Measurements from ENCODE around the gene ENDOU. TPM values are rescaled to one million over a fixed set of nuclear protein-coding genes. Genes with fewer than 3 reads are reported as not detected.

Gene ENDOU
- total and polyA plus RNA-seq, 10 donors: 0.05 to 0.92 (median 0.24) TPM; not detected in 4

GRCh38 chr12:47739979-47740378 is 14.7 kb upstream of the ENDOU start:
- DNase-seq: peak; percentile 88
- peak overlapping the region in 1 of 8 donors; percentile 31 for H3K4me3 ChIP-seq
- no peaks in the 10 kb centered on the region for H3K27me3 ChIP-seq (replicated peaks in 1 of 7)
- intact Hi-C loops (cut with DNase I; ENCODE audit: low total_unique reads): no loop called here
- peaks cover 25 to 78% (median 62%) of the 10 kb centered on the region in 6 donors for H3K4me1 ChIP-seq
- peak in 2 of 3 donors; percentile 60 to 63 for TF ChIP-seq POLR2AphosphoS5 (IDR thresholded peaks at IDR 0.05)
- no peak for TF ChIP-seq CTCF (IDR thresholded peaks at IDR 0.05 in 8 of 11, conservative IDR thresholded peaks at IDR 0.05 in 3 of 11)
- no peaks in the 10 kb centered on the region for H3K9me3 ChIP-seq
- H3K36me3 ChIP-seq: peaks cover 0 to 18% (median 0%) of the 10 kb centered on the region in 6 donors
- WGBS, 5 donors: 25 to 61% (median 52%) methylated on average over 7 to 12 of the region's 12 CpGs
- H3K27ac ChIP-seq: peak overlapping the region in 6 of 8 donors; percentile 25 to 78 (median 56)

DNA sequence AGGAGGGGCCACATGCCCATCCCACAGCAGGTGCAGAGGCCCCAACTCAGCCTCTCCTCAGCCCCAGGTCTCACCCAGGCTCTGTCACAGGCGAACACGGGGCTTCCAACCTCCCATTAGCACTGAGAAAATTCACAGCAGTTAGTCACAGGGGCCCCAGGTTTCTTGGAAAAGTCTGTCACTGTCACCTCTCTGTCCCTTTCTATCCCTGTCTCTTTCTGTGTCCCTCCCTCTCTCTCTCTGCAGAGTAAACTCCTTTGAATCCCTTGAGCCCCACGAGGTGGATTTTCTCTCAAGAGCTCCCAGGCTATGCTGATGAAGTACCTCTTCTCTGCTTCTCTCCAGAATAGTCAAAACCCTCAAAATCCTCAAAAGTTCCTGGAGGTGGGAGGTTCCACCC is 14.0 kb upstream of the ENDOU start:
- no peak for TF ChIP-seq CTCF (IDR thresholded peaks at IDR 0.05 in 8 of 11, conservative IDR thresholded peaks at IDR 0.05 in 3 of 11)
- no peak for TF ChIP-seq POLR2AphosphoS5 (IDR thresholded peaks at IDR 0.05)
- TF ChIP-seq POLR2A (IDR thresholded peaks at IDR 0.05): no peak
- WGBS, 5 donors: 76 to 88% (median 86%) methylated on average over 3 of the region's 3 CpGs
- Histone ChIP-seq H3K27me3 (replicated peaks in 1 of 7) (no peaks in the 10 kb centered on the region), H3K27ac (peak overlapping the region in 2 of 8 donors; percentile 45 to 78), H3K4me1 (peaks cover 25 to 85% (median 68%) of the 10 kb centered on the region in 6 donors), H3K9me3 (no peaks in the 10 kb centered on the region), H3K36me3 (peaks cover 0 to 18% (median 0%) of the 10 kb centered on the region in 6 donors), H3K4me3 (no peak overlapping the region)
- intact Hi-C loops (cut with DNase I; ENCODE audit: low total_unique reads): no loop called here
- DNase-seq: no peak

GRCh38 chr12:47737936-47738594 is 12.8 kb upstream of the ENDOU start:
- Histone ChIP-seq H3K36me3 (peaks cover 0 to 18% (median 0%) of the 10 kb centered on the region in 6 donors), H3K4me3 (no peak overlapping the region), H3K27me3 (replicated peaks in 1 of 7) (no peaks in the 10 kb centered on the region), H3K27ac (peak overlapping the region in 6 of 8 donors; percentile 3 to 81 (median 68)), H3K9me3 (no peaks in the 10 kb centered on the region), H3K4me1 (peaks cover 25 to 85% (median 73%) of the 10 kb centered on the region in 6 donors)
- intact Hi-C loops (cut with DNase I; ENCODE audit: low total_unique reads): no loop called here
- TF ChIP-seq POLR2AphosphoS5 (IDR thresholded peaks at IDR 0.05) (no peak), CTCF (IDR thresholded peaks at IDR 0.05 in 8 of 11, conservative IDR thresholded peaks at IDR 0.05 in 3 of 11) (no peak), POLR2A (IDR thresholded peaks at IDR 0.05) (no peak)
- WGBS, 5 donors: 74 to 86% (median 81%) methylated on average over 9 to 17 of the region's 17 CpGs
- no peak for DNase-seq

GRCh38 chr12:47736877-47737676 is 11.8 kb upstream of the ENDOU start:
- H3K9me3 ChIP-seq: no peaks in the 10 kb centered on the region
- peak; percentile 88 for DNase-seq
- H3K27ac ChIP-seq: peak overlapping the region; percentile 3 to 81 (median 66)
- peaks cover 0 to 18% (median 0%) of the 10 kb centered on the region in 6 donors for H3K36me3 ChIP-seq
- H3K4me1 ChIP-seq: peaks cover 22 to 77% (median 68%) of the 10 kb centered on the region in 6 donors
- H3K4me3 ChIP-seq: no peak overlapping the region
- WGBS, 5 donors: 37 to 76% (median 70%) methylated on average over 11 to 19 of the region's 19 CpGs
- intact Hi-C loops (cut with DNase I; ENCODE audit: low total_unique reads): no loop called here
- H3K27me3 ChIP-seq (replicated peaks in 1 of 7): no peaks in the 10 kb centered on the region
- TF ChIP-seq POLR2A (IDR thresholded peaks at IDR 0.05) (no peak), POLR2AphosphoS5 (IDR thresholded peaks at IDR 0.05) (peak; percentile 53 to 78 (median 76))
